ENCODE measurements around the gene SLC35B1.

GRCh38 chr17:49729069-49729468 is 21.3 kb upstream of the SLC35B1 start:
- TF ChIP-seq CTCF (IDR thresholded peaks at IDR 0.05) (no peak), EP300 (IDR thresholded peaks at IDR 0.05) (no peak), POLR2A (IDR thresholded peaks at IDR 0.05) (no peak)
